A673 (cell line): ENCODE measurements around the gene MDM4. TPM values are rescaled to one million over a fixed set of nuclear protein-coding genes. Genes with fewer than 3 reads are reported as not detected.

ENCODE experiments used
- BruUV-seq: library from RNA; stranded (reverse); fragments of 400-500 nt; replicated peaks from 2 replicates; lab custom pipeline; 2021; lab: Mats Ljungman, UMichigan
- CTCF ChIA-PET: fragments of 300-600 bp; sonication (Branson Sonifier 250); formaldehyde crosslinking; loops from one replicate; lab custom pipeline; 2022; ENCODE audit warnings: antibody characterized with exemption; lab: Charles Lee
- POLR2A ChIA-PET: fragments of 300-600 bp; sonication (Branson Sonifier 250); formaldehyde crosslinking; loops from one replicate; lab custom pipeline; 2022; ENCODE audit warnings: antibody characterized with exemption; ENCODE audit not compliant: low non-redundant PET; lab: Charles Lee
- DNase-seq: peaks from one replicate; pipeline ENCODE4 v3.0.0-alpha.2; 2015; ENCODE audit warnings: low spot score
- H3K27ac ChIP-seq: fragments of 200-600 bp; sonication (generic); 2 replicates; pipeline ENCODE4 v1.5.1; 2016; ENCODE audit warnings: mixed run types, low read depth, mild to moderate bottlenecking, mixed read lengths, antibody characterized with exemption, low read length; ENCODE audit not compliant: poor library complexity, severe bottlenecking
- H3K27me3 ChIP-seq: fragments of 200-600 bp; sonication (generic); replicated peaks from 2 replicates; pipeline ENCODE4 v1.6.1; 2017; ENCODE audit warnings: mixed run types, low read depth, mild to moderate bottlenecking, mixed read lengths, antibody characterized with exemption, low read length; ENCODE audit not compliant: insufficient read depth, poor library complexity
- H3K36me3 ChIP-seq: fragments of 200-600 bp; sonication (generic); 2 replicates; pipeline ENCODE4 v1.6.1; 2016; ENCODE audit warnings: mixed run types, mild to moderate bottlenecking, mixed read lengths, antibody characterized with exemption, low read length; ENCODE audit not compliant: insufficient read depth, poor library complexity, severe bottlenecking
- H3K4me1 ChIP-seq: fragments of 200-600 bp; sonication (generic); 2 replicates; pipeline ENCODE4 v1.6.1; 2017; ENCODE audit warnings: mixed run types, mild to moderate bottlenecking, mixed read lengths, antibody characterized with exemption, low read length; ENCODE audit not compliant: insufficient read depth, poor library complexity, severe bottlenecking
- H3K4me3 ChIP-seq: fragments of 200-600 bp; sonication (generic); 2 replicates; pipeline ENCODE4 v1.5.1; 2016; ENCODE audit warnings: low read depth, mixed run types, mild to moderate bottlenecking, mixed read lengths, low read length; ENCODE audit not compliant: poor library complexity, severe bottlenecking
- H3K9me3 ChIP-seq: fragments of 200-600 bp; sonication (generic); 2 replicates; pipeline ENCODE4 v1.6.1; 2016; ENCODE audit warnings: mixed run types, low read depth, mild to moderate bottlenecking, mixed read lengths, antibody characterized with exemption, low read length; ENCODE audit not compliant: poor library complexity, severe bottlenecking
- EZH2 ChIP-seq: fragments of 200-600 bp; sonication (generic); IDR thresholded peaks from 2 replicates; pipeline ENCODE4 v1.6.1; 2017; ENCODE audit warnings: borderline replicate concordance, low read depth, mild to moderate bottlenecking, mixed read lengths, antibody characterized with exemption, low read length; ENCODE audit not compliant: poor library complexity, severe bottlenecking
- intact Hi-C: fragments of 100-400 bp; cut with micrococcal nuclease; formaldehyde crosslinking; loops from one replicate; pipeline ENCODE4 v1.10.0; 2022; ENCODE audit not compliant: unreplicated experiment
- total RNA-seq: library from RNA; stranded (reverse); gene quantifications from 2 replicates; pipeline ENCODE4 v1.2.3, GENCODE V29; 2021
- TF ChIP-seq, protein P1 (sequence below): fragments of 300-800, 200-600 bp; sonication (generic); conservative IDR thresholded peaks from 2 replicates; pipeline ENCODE4 v1.5.1; 2017; ENCODE audit warnings: low read depth, mild to moderate bottlenecking, antibody characterized with exemption, low read length, moderate library complexity, mixed read lengths

Gene MDM4
- total RNA-seq, 1 experiment from 2014 or later: 71.3 TPM

DNA sequence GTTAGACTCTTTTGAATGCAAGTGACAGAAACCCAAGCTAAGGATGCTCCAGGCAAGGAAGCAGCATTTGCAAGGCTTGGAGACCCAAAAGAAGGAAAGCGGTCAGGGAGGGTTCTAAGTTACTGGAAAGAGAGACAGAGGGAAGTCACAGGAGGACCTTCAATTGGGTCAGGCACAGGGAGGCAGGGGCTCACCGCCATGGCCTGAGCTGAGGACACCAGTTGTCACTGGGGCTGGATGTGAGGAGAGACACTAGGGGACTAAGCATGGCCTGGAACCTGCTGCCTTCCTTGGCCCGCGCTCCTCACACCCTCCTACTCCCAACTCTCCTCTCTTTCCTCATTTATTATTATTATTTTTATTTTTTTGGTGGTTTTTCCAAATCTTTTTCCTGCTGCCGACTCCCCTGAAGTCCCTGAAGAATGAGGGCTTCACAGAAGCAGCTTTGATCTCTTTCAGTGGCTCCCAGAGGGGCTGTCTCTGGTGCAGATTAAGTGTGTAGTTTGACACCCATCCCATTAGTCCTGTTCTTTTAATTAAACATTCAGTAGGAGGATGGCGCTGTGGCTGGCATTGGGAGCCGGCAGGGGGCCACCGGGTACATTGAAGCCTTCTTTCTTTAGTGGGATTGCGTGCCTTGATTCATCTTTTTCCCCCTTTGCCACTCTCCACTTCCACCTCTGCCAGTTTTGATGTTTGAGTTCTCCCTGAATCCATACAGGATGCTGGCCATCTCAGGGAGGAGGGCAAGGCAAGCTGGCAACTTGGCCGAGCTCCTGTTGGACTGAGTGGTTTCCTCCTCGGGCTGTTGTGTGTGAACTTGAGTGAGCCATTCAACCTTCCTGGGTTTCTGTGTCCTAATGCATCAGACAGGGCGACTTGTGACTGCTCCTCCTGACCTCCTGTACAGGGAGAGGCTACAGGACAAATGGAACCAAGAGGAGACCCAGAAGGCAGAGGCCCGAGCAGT lies 59.3 kb downstream of the MDM4 start:
- no peak for TF ChIP-seq EZH2
- TF ChIP-seq, protein P1, sequence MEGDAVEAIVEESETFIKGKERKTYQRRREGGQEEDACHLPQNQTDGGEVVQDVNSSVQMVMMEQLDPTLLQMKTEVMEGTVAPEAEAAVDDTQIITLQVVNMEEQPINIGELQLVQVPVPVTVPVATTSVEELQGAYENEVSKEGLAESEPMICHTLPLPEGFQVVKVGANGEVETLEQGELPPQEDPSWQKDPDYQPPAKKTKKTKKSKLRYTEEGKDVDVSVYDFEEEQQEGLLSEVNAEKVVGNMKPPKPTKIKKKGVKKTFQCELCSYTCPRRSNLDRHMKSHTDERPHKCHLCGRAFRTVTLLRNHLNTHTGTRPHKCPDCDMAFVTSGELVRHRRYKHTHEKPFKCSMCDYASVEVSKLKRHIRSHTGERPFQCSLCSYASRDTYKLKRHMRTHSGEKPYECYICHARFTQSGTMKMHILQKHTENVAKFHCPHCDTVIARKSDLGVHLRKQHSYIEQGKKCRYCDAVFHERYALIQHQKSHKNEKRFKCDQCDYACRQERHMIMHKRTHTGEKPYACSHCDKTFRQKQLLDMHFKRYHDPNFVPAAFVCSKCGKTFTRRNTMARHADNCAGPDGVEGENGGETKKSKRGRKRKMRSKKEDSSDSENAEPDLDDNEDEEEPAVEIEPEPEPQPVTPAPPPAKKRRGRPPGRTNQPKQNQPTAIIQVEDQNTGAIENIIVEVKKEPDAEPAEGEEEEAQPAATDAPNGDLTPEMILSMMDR: no peak
- Histone ChIP-seq H3K27ac (no peak overlapping the region), H3K27me3 (no peaks in the 10 kb centered on the region), H3K4me1 (no peaks in the 10 kb centered on the region), H3K36me3 (no peaks in the 10 kb centered on the region), H3K9me3 (no peaks in the 10 kb centered on the region), H3K4me3 (no peak overlapping the region)
- intact Hi-C loops: loop anchor here (10.0 kb wide), 1 partner anchor 369 kb away; no protein-coding TSS in a partner anchor
- CTCF ChIA-PET: no interaction called here
- no TSS peak for BruUV-seq
- POLR2A ChIA-PET: no interaction called here
- DNase-seq: no peak

DNA sequence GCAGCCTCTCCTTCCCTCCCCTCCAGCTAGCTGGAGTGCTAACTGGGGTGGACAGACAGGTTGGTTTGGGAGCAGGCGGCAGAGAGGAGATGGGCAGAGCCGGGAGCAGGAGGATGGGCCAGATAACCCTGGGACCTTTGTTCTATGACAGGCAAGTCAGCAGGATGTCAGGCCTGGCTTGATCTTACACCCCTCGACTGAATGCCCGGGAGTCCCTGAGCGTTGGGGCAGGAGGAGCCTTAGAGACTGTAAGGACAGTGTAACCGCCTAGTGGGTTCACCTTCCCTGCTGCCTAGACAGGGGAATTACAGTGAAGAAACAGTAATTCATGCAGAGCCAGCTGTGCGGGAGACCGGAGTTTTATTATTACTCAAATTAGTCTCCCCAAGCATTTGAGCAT lies 60.2 kb downstream of the MDM4 start:
- intact Hi-C loops: loop anchor here (10.0 kb wide), 1 partner anchor 368 kb away; no protein-coding TSS in a partner anchor
- no peak overlapping the region for H3K27ac ChIP-seq
- no TSS peak for BruUV-seq
- H3K4me3 ChIP-seq: no peak overlapping the region
- TF ChIP-seq, protein P1: no peak
- TF ChIP-seq EZH2: no peak
- no peak for DNase-seq
- ChIA-PET POLR2A (no interaction called here), CTCF (no interaction called here)
- H3K9me3 ChIP-seq: no peaks in the 10 kb centered on the region
- H3K4me1 ChIP-seq: no peaks in the 10 kb centered on the region
- no peaks in the 10 kb centered on the region for H3K27me3 ChIP-seq
- H3K36me3 ChIP-seq: no peaks in the 10 kb centered on the region

DNA sequence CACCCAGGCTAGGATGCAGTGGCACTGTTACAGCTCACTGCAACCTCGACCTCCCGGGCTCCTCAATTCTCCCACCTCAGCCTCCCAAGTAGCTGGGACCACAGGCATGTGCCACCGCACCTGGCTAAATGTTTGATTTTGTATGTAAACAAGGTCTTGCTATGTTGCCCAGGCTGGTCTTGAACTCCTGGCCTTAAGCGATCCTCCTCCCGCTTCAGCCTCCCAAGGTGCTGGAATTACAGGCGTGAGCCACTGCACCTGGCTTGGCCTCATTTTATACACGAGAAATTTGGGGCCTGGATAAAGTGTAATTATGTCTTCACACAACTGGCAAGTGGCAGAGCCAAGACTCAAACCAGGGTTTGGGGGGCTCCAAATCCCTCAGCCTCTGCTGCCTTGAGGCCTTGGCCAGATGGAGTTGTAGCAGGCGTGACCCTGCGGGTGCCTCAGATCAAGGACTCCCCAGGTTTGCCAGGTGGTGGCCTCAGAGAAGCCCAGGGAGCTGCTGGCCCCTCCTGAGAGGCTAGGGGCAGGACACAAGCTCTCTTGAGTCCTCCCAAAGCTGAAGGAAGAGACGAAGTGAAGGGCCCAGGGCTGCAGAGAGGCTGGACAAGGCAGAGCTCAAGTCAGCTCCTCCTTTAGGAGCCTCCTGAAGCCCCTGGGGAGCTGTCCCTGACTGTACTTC lies 61.7 kb downstream of the MDM4 start:
- no peak for DNase-seq
- no peak overlapping the region for H3K4me3 ChIP-seq
- no peaks in the 10 kb centered on the region for H3K9me3 ChIP-seq
- ChIA-PET POLR2A (no interaction called here), CTCF (no interaction called here)
- no peaks in the 10 kb centered on the region for H3K4me1 ChIP-seq
- intact Hi-C loops: loop anchor here (10.0 kb wide), 1 partner anchor 367 kb away; no protein-coding TSS in a partner anchor
- TF ChIP-seq, protein P1: no peak
- no peak for TF ChIP-seq EZH2
- BruUV-seq: no TSS peak
- no peaks in the 10 kb centered on the region for H3K36me3 ChIP-seq
- no peak overlapping the region for H3K27ac ChIP-seq
- no peaks in the 10 kb centered on the region for H3K27me3 ChIP-seq
